OCI-LY3 (cell line): ENCODE measurements around the gene TRIM15.

Experiments used
- CTCF ChIP-seq: fragments of 200-600, 300-600 bp; sonication (generic); IDR thresholded peaks from 2 replicates; pipeline ENCODE4 v1.5.1; 2014; ENCODE audit warnings: antibody characterized with exemption, low read length, low read depth
- EZH2phosphoT487 ChIP-seq: fragments of 200-600 bp; shearing (Covaris generic); IDR thresholded peaks from 2 replicates; pipeline ENCODE4 v1.6.1; 2018; ENCODE audit warnings: antibody characterized with exemption, mixed run types, low read depth

- no peak for TF ChIP-seq CTCF
- no peak for TF ChIP-seq EZH2phosphoT487
These were observed 28.7 kb downstream of the TRIM15 start for GRCh38 chr6:30192076-30192475.
